IMR-90 (cell line): ENCODE data around the gene EP300. TPM values are rescaled to one million over a fixed set of nuclear protein-coding genes. Genes with fewer than 3 reads are reported as not detected.

ENCODE experiments used
- ATAC-seq: fragments of 200-7000 bp; cut with Tn5 transposase; 2 replicates; pipeline ENCODE4 v1.9.1; 2020; ENCODE audit warnings: low read depth, mild to moderate bottlenecking, moderate library complexity
- BruUV-seq: library from RNA; stranded (reverse); fragments of 400-500 nt; replicated peaks from 2 replicates; lab custom pipeline; 2021; lab: Mats Ljungman, UMichigan
- CTCF ChIA-PET: fragments of 300-600 bp; formaldehyde crosslinking; extraction: SDS; loops from one replicate; lab custom pipeline; 2021; ENCODE audit warnings: antibody characterized with exemption; lab: Yijun Ruan, JAX
- POLR2A ChIA-PET: fragments of 300-600 bp; sonication (Branson Sonifier 250); formaldehyde crosslinking; loops from one replicate; lab custom pipeline; 2022; ENCODE audit warnings: antibody characterized with exemption; ENCODE audit not compliant: unreplicated experiment; lab: Charles Lee
- DNase-seq: peaks from one replicate; pipeline ENCODE4 v3.0.0; 2013
- H2AFZ ChIP-seq: replicated peaks from 2 replicates; pipeline ENCODE3; 2013; ENCODE audit warnings: low read length, mild to moderate bottlenecking; ENCODE audit not compliant: poor library complexity
- H2AK5ac ChIP-seq: 2 replicates; pipeline ENCODE4 v1.6.1; 2013; ENCODE audit warnings: low read depth, low read length, inconsistent platforms
- H2AK9ac ChIP-seq: replicated peaks from 2 replicates; pipeline ENCODE3; 2013; ENCODE audit warnings: mild to moderate bottlenecking, low read depth, low read length, moderate library complexity; ENCODE audit not compliant: poor library complexity
- H2BK120ac ChIP-seq: 2 replicates; pipeline ENCODE4 v1.6.1; 2013; ENCODE audit warnings: low read depth, low read length, inconsistent platforms
- H2BK15ac ChIP-seq: 3 replicates; pipeline ENCODE4 v1.6.1; 2013; ENCODE audit warnings: low read depth, low read length, inconsistent platforms
- H2BK20ac ChIP-seq: 2 replicates; pipeline ENCODE4 v1.6.1; 2013; ENCODE audit warnings: low read depth, mild to moderate bottlenecking, inconsistent platforms, low read length, moderate library complexity
- H2BK5ac ChIP-seq: 2 replicates; pipeline ENCODE4 v1.6.1; 2013; ENCODE audit warnings: mild to moderate bottlenecking, low read depth, low read length, inconsistent platforms; ENCODE audit not compliant: poor library complexity, severe bottlenecking
- H3K14ac ChIP-seq: replicated peaks from 2 replicates; pipeline ENCODE4 v1.6.1; 2013; ENCODE audit warnings: low read depth, low read length, inconsistent platforms
- H3K18ac ChIP-seq: 2 replicates; pipeline ENCODE4 v1.6.1; 2013; ENCODE audit warnings: low read depth, low read length, control low read depth
- H3K23ac ChIP-seq: 2 replicates; pipeline ENCODE4 v1.6.1; 2013; ENCODE audit warnings: low read depth, low read length, inconsistent platforms
- H3K27ac ChIP-seq: 2 replicates; pipeline ENCODE4 v1.5.1; 2013; ENCODE audit warnings: mild to moderate bottlenecking, control low read depth, low read length; ENCODE audit not compliant: insufficient read depth
- H3K27me3 ChIP-seq: 2 replicates; pipeline ENCODE4 v1.6.1; 2013; ENCODE audit warnings: low read length; ENCODE audit not compliant: control insufficient read depth, insufficient read depth
- H3K36me3 ChIP-seq: 2 replicates; pipeline ENCODE4 v1.6.1; 2013; ENCODE audit warnings: low read length, mixed read lengths; ENCODE audit not compliant: control insufficient read depth, insufficient read depth
- H3K4ac ChIP-seq: 2 replicates; pipeline ENCODE4 v1.6.1; 2013; ENCODE audit warnings: low read depth, low read length, inconsistent platforms
- H3K4me1 ChIP-seq: 2 replicates; pipeline ENCODE4 v1.6.1; 2013; ENCODE audit warnings: low read length, mixed read lengths; ENCODE audit not compliant: control insufficient read depth, insufficient read depth
- H3K4me2 ChIP-seq: 2 replicates; pipeline ENCODE4 v1.6.1; 2013; ENCODE audit warnings: low read depth, mild to moderate bottlenecking, control low read depth, low read length, moderate library complexity
- H3K4me3 ChIP-seq: 2 replicates; pipeline ENCODE4 v1.5.1; 2013; ENCODE audit warnings: low read depth, mild to moderate bottlenecking, control low read depth, low read length, moderate library complexity; ENCODE audit not compliant: insufficient read depth
- H3K56ac ChIP-seq: 2 replicates; pipeline ENCODE4 v1.6.1; 2013; ENCODE audit warnings: low read length, inconsistent platforms; ENCODE audit not compliant: insufficient read depth; ENCODE audit errors: extremely low read depth
- H3K79me1 ChIP-seq, 2 experiments: 2 replicates each; pipeline ENCODE4 v1.6.1; 2013; ENCODE audit warnings: low read length in 2 of 2, inconsistent platforms in 1 of 2, low read depth in 1 of 2
- H3K9ac ChIP-seq: 2 replicates; pipeline ENCODE4 v1.6.1; 2013; ENCODE audit warnings: low read depth, low read length, control low read depth
- H3K9me1 ChIP-seq: 2 replicates; pipeline ENCODE4 v1.6.1; 2013; ENCODE audit warnings: low read length, inconsistent platforms; ENCODE audit not compliant: insufficient read depth
- H3K9me3 ChIP-seq: 2 replicates; pipeline ENCODE4 v1.6.1; 2013; ENCODE audit warnings: low read length; ENCODE audit not compliant: control insufficient read depth, insufficient read depth
- H4K20me1 ChIP-seq: 2 replicates; pipeline ENCODE4 v1.6.1; 2013; ENCODE audit warnings: low read length, inconsistent platforms; ENCODE audit not compliant: insufficient read depth
- H4K5ac ChIP-seq: 2 replicates; pipeline ENCODE4 v1.6.1; 2013; ENCODE audit warnings: mild to moderate bottlenecking, low read depth, low read length, control low read depth
- H4K8ac ChIP-seq, 2 experiments: 2 replicates each; pipeline ENCODE4 v1.6.1; 2013; ENCODE audit warnings: low read depth in 2 of 2, low read length in 2 of 2, control low read depth in 1 of 2, inconsistent platforms in 1 of 2
- H4K91ac ChIP-seq: 2 replicates; pipeline ENCODE4 v1.6.1; 2013; ENCODE audit warnings: low read depth, low read length, inconsistent platforms; ENCODE audit not compliant: insufficient read depth
- BHLHE40 ChIP-seq: fragments of 150-350 bp; IDR thresholded peaks from 2 replicates; pipeline ENCODE4 v1.6.1; 2016; ENCODE audit warnings: mild to moderate bottlenecking, low read depth, low read length
- CHD1 ChIP-seq: IDR thresholded peaks from 2 replicates; pipeline ENCODE4 v1.6.1; 2012; ENCODE audit warnings: low read depth, low read length, improper control_type of control experiment
- MAFK ChIP-seq: IDR thresholded peaks from 2 replicates; pipeline ENCODE4 v1.6.1; 2012; ENCODE audit warnings: low read depth, low read length, improper control_type of control experiment
- whole genome bisulfite sequencing, 2 experiments: methylation state at CpG; one replicate each; pipeline versions ENCODE4 v1.1.5 to v1.1.7; 2013; ENCODE audit warnings: missing lambda C conversion rate in 2 of 2; ENCODE audit not compliant: insufficient read length in 1 of 2; ENCODE audit errors: extremely low coverage in 2 of 2; 5-methylcytosine and 5-hydroxymethylcytosine counted together
- dilution Hi-C: fragments of 300-500 bp; cut with HindIII; formaldehyde crosslinking; loops from one replicate; pipeline ENCODE4 v1.14.3; 2018; ENCODE audit warnings: low sequenced_read_pairs; ENCODE audit not compliant: unreplicated experiment
- in situ Hi-C: fragments of 300-500 bp; cut with MboI; formaldehyde crosslinking; loops from 3 replicates; pipeline ENCODE4 v1.14.3; 2019; ENCODE audit warnings: low sequenced_read_pairs, inconsistent platforms, mixed read lengths
- intact Hi-C: fragments of 100-400 bp; cut with micrococcal nuclease; formaldehyde crosslinking; loops from 2 replicates; pipeline ENCODE4 v1.10.0; 2022
- polyA plus RNA-seq, 3 experiments: library from polyadenylated mRNA; depleted of rRNA; stranded (reverse); fragments of >200 nt; gene quantifications; 2 replicates each; pipeline ENCODE4 v1.2.3, GENCODE V29; 2012; ENCODE audit warnings: low replicate concordance in 1 of 3
- total RNA-seq: library from RNA; depleted of rRNA; stranded (reverse); fragments of >200 nt; gene quantifications from 2 replicates; pipeline ENCODE4 v1.2.3, GENCODE V29; 2012

EP300 gene
- total and polyA plus RNA-seq, 2 of the 4 experiments (the other 2 are of a cell fraction), result 23.3 to 27.4 TPM

DNA sequence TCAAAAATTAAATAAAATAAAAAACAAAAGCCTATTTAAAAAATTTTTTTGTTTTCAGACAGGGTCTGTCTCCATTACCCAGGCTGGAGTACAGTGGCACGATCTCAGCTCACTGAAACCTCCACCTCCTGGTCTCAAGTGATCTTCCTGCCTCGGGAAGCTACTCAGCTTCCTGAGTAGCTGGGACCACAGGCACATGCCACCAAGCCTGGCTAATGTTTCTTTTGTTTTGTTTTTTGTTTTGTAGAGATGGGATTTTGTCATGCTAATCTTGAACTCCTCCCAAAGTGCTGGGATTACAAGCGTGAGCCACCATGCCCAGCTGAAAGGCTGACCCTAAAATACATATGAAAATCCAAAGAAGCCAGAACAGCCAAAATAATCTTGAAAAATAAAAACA, 92.3 kb downstream of the EP300 start:
- Histone ChIP-seq H3K4me2 (no peak overlapping the region), H3K18ac (no peak overlapping the region), H2AK5ac (no peak overlapping the region), H4K20me1 (0 out of 2 replicates have a peak, but pooled peaks cover 3% of the 10 kb centered on the region), H4K8ac (no peak overlapping the region), H2BK20ac (no peak overlapping the region), H3K27me3 (no peaks in the 10 kb centered on the region), H3K79me1 (peaks cover 0 to 2% of the 10 kb centered on the region in 2 experiments; a peak in 1 of 4 replicates), H3K56ac (no peak overlapping the region), H3K4ac (no peak overlapping the region), H3K14ac (no peak overlapping the region), H2BK15ac (no peak overlapping the region), H2BK5ac (no peak overlapping the region), H2AFZ (no peak overlapping the region), H3K36me3 (peaks cover 5% of the 10 kb centered on the region), H4K5ac (no peak overlapping the region), H3K9ac (no peak overlapping the region), H3K23ac (no peak overlapping the region), H3K9me1 (peaks cover 4% of the 10 kb centered on the region; the same call in 1 of the 2 replicates), H3K4me3 (no peak overlapping the region), H4K91ac (no peak overlapping the region), H2BK120ac (no peak overlapping the region), H3K27ac (no peak overlapping the region), H3K9me3 (no peaks in the 10 kb centered on the region), H2AK9ac (no peak overlapping the region), H3K4me1 (peaks cover 3% of the 10 kb centered on the region; the same call in 1 of the 2 replicates)
- no CpG with 5 or more reads among the region's 3 CpGs for WGBS, 2 experiments
- POLR2A ChIA-PET, result no interaction called here
- intact Hi-C loops, result no loop called here
- ATAC-seq (no peak), DNase-seq (no peak)
- no TSS peak for BruUV-seq
- dilution Hi-C loops, result no loop called here
- TF ChIP-seq CHD1 (no peak), BHLHE40 (no peak), MAFK (no peak)
- CTCF ChIA-PET, result interaction anchor here (0.6 kb wide), 1 partner anchor 310 kb away, joined by 3 read pairs; no protein-coding TSS in a partner anchor
- in situ Hi-C loops, result no loop called here
